Measurements from ENCODE around the gene CHST10. TPM values are rescaled to one million over a fixed set of nuclear protein-coding genes. Genes with fewer than 3 reads are reported as not detected.

The CHST10 gene
- total RNA-seq, 1 donor from 2014 or later, result 4.2 TPM

- intact Hi-C loops (cut with micrococcal nuclease), result loop anchor here (1.0 to 5.0 kb wide), 2 partner anchors 145 to 835 kb away; partner anchors contain the start of genes CNOT11 and PDCL3
Measured at GRCh38 chr2:100417711-100418124, 250 bp upstream of the CHST10 start.

- intact Hi-C loops (cut with micrococcal nuclease), result loop anchor here (5.0 kb wide), 1 partner anchor 836 kb away; the partner anchor contains the start of gene CNOT11
Measured at GRCh38 chr2:100416397-100416934, 1.0 kb downstream of the CHST10 start.

- intact Hi-C loops (cut with micrococcal nuclease), result no loop called here
Measured at GRCh38 chr2:100413571-100413970, 3.9 kb downstream of the CHST10 start.

GRCh38 chr2:100412881-100413321, 4.6 kb downstream of the CHST10 start:
- intact Hi-C loops (cut with micrococcal nuclease), result no loop called here

GRCh38 chr2:100412466-100412865, 5.0 kb downstream of the CHST10 start:
- intact Hi-C loops (cut with micrococcal nuclease), result no loop called here

GRCh38 chr2:100411841-100412292, 5.6 kb downstream of the CHST10 start:
- intact Hi-C loops (cut with micrococcal nuclease), result no loop called here

GRCh38 chr2:100409975-100410647, 7.4 kb downstream of the CHST10 start:
- intact Hi-C loops (cut with micrococcal nuclease), result no loop called here

GRCh38 chr2:100409461-100409860, 8.0 kb downstream of the CHST10 start:
- intact Hi-C loops (cut with micrococcal nuclease), result no loop called here

- intact Hi-C loops (cut with micrococcal nuclease), result no loop called here
Measured at GRCh38 chr2:100408941-100409340, 8.5 kb downstream of the CHST10 start.

- intact Hi-C loops (cut with micrococcal nuclease), result no loop called here
Measured at GRCh38 chr2:100408104-100408503, 9.4 kb downstream of the CHST10 start.

- intact Hi-C loops (cut with micrococcal nuclease), result no loop called here
Measured at GRCh38 chr2:100407563-100407962, 9.9 kb downstream of the CHST10 start.

- intact Hi-C loops (cut with micrococcal nuclease), result no loop called here
Measured at GRCh38 chr2:100407073-100407472, 10.4 kb downstream of the CHST10 start.

- intact Hi-C loops (cut with micrococcal nuclease), result no loop called here
Measured at GRCh38 chr2:100406120-100406508, 11.4 kb downstream of the CHST10 start.

- intact Hi-C loops (cut with micrococcal nuclease), result no loop called here
Measured at GRCh38 chr2:100405403-100406119, 11.9 kb downstream of the CHST10 start.

GRCh38 chr2:100404411-100404810, 13.1 kb downstream of the CHST10 start:
- intact Hi-C loops (cut with micrococcal nuclease), result no loop called here

GRCh38 chr2:100403722-100404121, 13.7 kb downstream of the CHST10 start:
- intact Hi-C loops (cut with micrococcal nuclease), result no loop called here

- intact Hi-C loops (cut with micrococcal nuclease), result no loop called here
Measured at GRCh38 chr2:100401268-100401667, 16.2 kb downstream of the CHST10 start.

GRCh38 chr2:100399714-100400113, 17.8 kb downstream of the CHST10 start:
- intact Hi-C loops (cut with micrococcal nuclease), result no loop called here

- intact Hi-C loops (cut with micrococcal nuclease), result no loop called here
Measured at GRCh38 chr2:100397976-100398375, 19.5 kb downstream of the CHST10 start.

GRCh38 chr2:100397118-100397860, 20.2 kb downstream of the CHST10 start:
- intact Hi-C loops (cut with micrococcal nuclease), result no loop called here

- intact Hi-C loops (cut with micrococcal nuclease), result no loop called here
Measured at GRCh38 chr2:100396483-100396882, 21.0 kb downstream of the CHST10 start.
